Measurements from ENCODE around the gene ZG16B. TPM values are rescaled to one million over a fixed set of nuclear protein-coding genes. Genes with fewer than 3 reads are reported as not detected.

ZG16B gene
- total and polyA plus RNA-seq, 2 of the 8 experiments (the other 6 are each of a cell fraction or from before 2014, with no cell fraction given) = 0.11 TPM; not detected in 1

DNA sequence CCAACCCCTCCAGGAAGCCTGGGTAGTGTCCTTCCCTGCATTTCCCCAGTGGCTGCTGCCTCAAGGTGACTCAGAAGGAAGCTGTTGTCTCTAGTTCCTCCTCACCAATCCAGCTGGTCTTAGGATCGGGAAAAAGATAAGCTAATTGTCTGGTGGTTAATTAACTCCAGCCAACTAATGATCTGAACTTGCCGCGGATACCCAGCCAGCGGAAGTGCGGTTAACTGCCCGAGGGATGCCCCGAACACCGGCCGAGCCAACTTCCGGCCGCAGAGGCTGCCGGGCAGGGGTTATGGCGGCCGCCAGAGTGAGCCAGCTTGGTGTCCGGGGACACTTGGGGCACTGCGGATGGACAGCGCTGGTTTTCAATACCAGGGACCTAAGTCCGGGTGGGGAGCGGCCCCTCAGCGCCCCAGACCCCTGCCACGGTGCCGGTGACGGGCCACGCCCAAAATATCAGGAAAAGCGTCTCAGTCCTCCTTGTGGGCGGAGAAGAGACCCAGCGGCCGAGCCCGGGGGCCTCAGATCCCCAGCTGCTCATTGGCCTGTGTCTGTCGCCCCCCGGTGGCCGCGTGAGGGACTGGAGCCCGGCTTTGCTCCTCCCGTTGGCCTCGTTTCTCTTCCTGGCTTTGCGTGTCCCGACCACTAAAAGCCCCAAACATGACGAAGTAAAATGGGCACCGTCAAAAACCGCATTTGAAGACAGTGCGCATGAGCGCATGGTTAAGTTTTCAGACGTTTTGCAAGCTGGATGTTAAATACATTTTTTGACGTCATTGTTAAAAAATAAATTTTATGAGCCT lies 38.1 kb downstream of the ZG16B start:
- peak overlapping the region; percentile 88; the same call in 1 of the 2 replicates for H4K8ac ChIP-seq (ENCODE audit: extremely low read depth, insufficient read depth, low read length)
- peak; percentile 83 to 99 for DNase-seq (ENCODE audit: low read depth in 1 of 2, low spot score in 2 of 2)
- H3K27me3 ChIP-seq (replicated peaks in 1 of 4; ENCODE audit: control insufficient read depth in 3 of 4, extremely low read depth in 1 of 4, insufficient read depth in 3 of 4, low read length in 3 of 4) = peaks cover 7 to 40% (median 32%) of the 10 kb centered on the region in 4 experiments
- no peak overlapping the region for H3K56ac ChIP-seq (replicated peaks; ENCODE audit: insufficient read length, low read depth, low read length)
- H2AFZ ChIP-seq (ENCODE audit: low read length) = peak overlapping the region; percentile 100
- no peak overlapping the region for H2BK20ac ChIP-seq (ENCODE audit: low read length)
- no peaks in the 10 kb centered on the region for H4K20me1 ChIP-seq (replicated peaks in 1 of 2; ENCODE audit: control insufficient read depth in 1 of 2, insufficient read depth in 2 of 2, low read length in 2 of 2)
- ChIA-PET POLR2A (ENCODE audit: partially characterized antibody) (interaction anchor here (0.6 to 1.8 kb wide), 16 partner anchors 9 to 150 kb away, joined by 3 to 8 read pairs (median 4); partner anchors contain the start of genes CLDN6, ELOB, FLYWCH1 and FLYWCH2), CTCF (ENCODE audit: partially characterized antibody) (interaction anchor here (0.7 to 6.5 kb wide), 30 partner anchors 9 to 170 kb away, joined by 3 to 90 read pairs (median 5); partner anchors contain the start of genes FLYWCH2, PRSS33 and PRSS41)
- peak overlapping the region; percentile 85 for H2BK5ac ChIP-seq (ENCODE audit: low read depth, low read length)
- peak overlapping the region; percentile 18 for H4K91ac ChIP-seq (replicated peaks; ENCODE audit: insufficient read length, low read length)
- H2AK5ac ChIP-seq (ENCODE audit: low read depth, low read length) = no peak overlapping the region
- H3K79me2 ChIP-seq (ENCODE audit: control insufficient read depth in 1 of 2, insufficient read depth in 2 of 2, low read length in 2 of 2) = no peaks in the 10 kb centered on the region
- H3K9ac ChIP-seq (replicated peaks in 1 of 4; ENCODE audit: extremely low read depth in 1 of 4, low read depth in 3 of 4, low read length in 3 of 4) = peak overlapping the region in 2 of 4 experiments; percentile 20 to 29; a peak in 2 of 7 replicates
- peak overlapping the region; percentile 97 for H3K18ac ChIP-seq (ENCODE audit: extremely low read depth, low read length)
- H3K27ac ChIP-seq (ENCODE audit: low read depth, low read length) = peak overlapping the region; percentile 58; the same call in 1 of the 2 replicates
- no peak overlapping the region for H3K23ac ChIP-seq (ENCODE audit: insufficient read length)
- H4K5ac ChIP-seq (ENCODE audit: insufficient read length, low read depth, low read length) = peak overlapping the region; percentile 73
- no peak overlapping the region for H2BK15ac ChIP-seq (ENCODE audit: low read length)
- H3K4ac ChIP-seq (replicated peaks; ENCODE audit: insufficient read length, low read depth, low read length) = no peak overlapping the region
- H2BK12ac ChIP-seq (ENCODE audit: low read depth, low read length) = no peak overlapping the region
- no peak overlapping the region for H2BK120ac ChIP-seq (replicated peaks; ENCODE audit: low read depth, low read length)
- peaks cover 2% of the 10 kb centered on the region; the same call in 1 of the 2 replicates for H3K23me2 ChIP-seq (ENCODE audit: low read depth, low read length)
- H3K14ac ChIP-seq (ENCODE audit: insufficient read length) = no peak overlapping the region
- H3K4me1 ChIP-seq (replicated peaks in 1 of 4; ENCODE audit: control insufficient read depth in 3 of 4, insufficient read depth in 4 of 4, low read length in 3 of 4) = no peaks in the 10 kb centered on the region
- peak overlapping the region; percentile 29 to 61 (median 57) for H3K4me3 ChIP-seq (ENCODE audit: extremely low read depth in 1 of 4, insufficient read depth in 2 of 4, low read depth in 3 of 4, low read length in 4 of 4)
- H3K79me1 ChIP-seq (ENCODE audit: low read depth, low read length) = no peaks in the 10 kb centered on the region
- H3K9me3 ChIP-seq (ENCODE audit: insufficient read depth in 2 of 2, low read depth in 1 of 2, low read length in 1 of 2) = no peaks in the 10 kb centered on the region
- no peaks in the 10 kb centered on the region; a peak in 1 of 8 replicates for H3K36me3 ChIP-seq (ENCODE audit: control insufficient read depth in 2 of 4, insufficient read depth in 4 of 4, low read length in 3 of 4)
- peak overlapping the region; percentile 71 to 84 for H3K4me2 ChIP-seq (ENCODE audit: insufficient read depth in 1 of 2, low read depth in 2 of 2, low read length in 2 of 2)
- FAIRE-seq = no peak
- WGBS, 2 experiments (ENCODE audit: extremely low coverage in 1 of 2, insufficient coverage in 1 of 2, insufficient read length in 1 of 2, insufficient replicate concordance in 2 of 2, low coverage in 1 of 2, low lambda C conversion rate in 2 of 2, missing lambda C conversion rate in 1 of 2) = 5% methylated on average over 40 of the region's 45 CpGs; no CpG with 5 or more reads in 1 of the 2 experiments
- TF ChIP-seq, protein P1, sequence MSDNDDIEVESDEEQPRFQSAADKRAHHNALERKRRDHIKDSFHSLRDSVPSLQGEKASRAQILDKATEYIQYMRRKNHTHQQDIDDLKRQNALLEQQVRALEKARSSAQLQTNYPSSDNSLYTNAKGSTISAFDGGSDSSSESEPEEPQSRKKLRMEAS (IDR thresholded peaks at IDR 0.05) = peak; percentile 57
- TF ChIP-seq RNF2 (IDR thresholded peaks at IDR 0.05; ENCODE audit: borderline replicate concordance, low read depth, low read length, missing control alignments, poor library complexity, severe bottlenecking) = no peak
- no peak for TF ChIP-seq JUND (IDR thresholded peaks at IDR 0.05; ENCODE audit: low read length)
- TF ChIP-seq KDM5A (IDR thresholded peaks at IDR 0.05; ENCODE audit: low read length) = peak; percentile 89
- 0 out of 2 replicates have a peak, but pooled peaks have one; percentile 24 for TF ChIP-seq SP1 (IDR thresholded peaks at IDR 0.05; ENCODE audit: low read depth, low read length)
- peak; percentile 49 for TF ChIP-seq CTBP2 (IDR thresholded peaks at IDR 0.05; ENCODE audit: borderline replicate concordance, insufficient read depth, insufficient read length, low read length)
- TF ChIP-seq RFX5 (IDR thresholded peaks at IDR 0.05; ENCODE audit: borderline replicate concordance, low read depth, low read length) = no peak
- TF ChIP-seq TCF12 (IDR thresholded peaks at IDR 0.05; ENCODE audit: low read depth, low read length) = 0 out of 2 replicates have a peak, but pooled peaks have one; percentile 58
- TF ChIP-seq HDAC2 (IDR thresholded peaks at IDR 0.05; ENCODE audit: borderline replicate concordance in 1 of 2, low read depth in 2 of 2, low read length in 2 of 2) = peak in 1 of 2 experiments; percentile 56; a peak in 1 of 4 replicates
- TF ChIP-seq TAF1 (IDR thresholded peaks at IDR 0.05; ENCODE audit: low read depth, low read length) = peak; percentile 82

All from H1 (cell line).